ENCODE results near the gene SLC35E4. TPM values are rescaled to one million over a fixed set of nuclear protein-coding genes. Genes with fewer than 3 reads are reported as not detected.

Gene SLC35E4
- total and polyA plus RNA-seq, 8 donors = 1.8 to 3.8 (median 2.9) TPM

GRCh38 chr22:30609260-30610185 lies 26.1 kb upstream of the SLC35E4 start:
- Histone ChIP-seq H3K27me3 (no peaks in the 10 kb centered on the region), H3K36me3 (peaks cover 0 to 31% of the 10 kb centered on the region in 2 donors), H3K4me3 (no peak overlapping the region), H3K9me3 (no peaks in the 10 kb centered on the region), H3K4me1 (peaks cover 21 to 50% of the 10 kb centered on the region in 2 donors), H3K27ac (peak overlapping the region; percentile 59 to 75)
- DNase-seq = peak in 1 of 4 donors; percentile 67
- intact Hi-C loops (cut with DNase I) = no loop called here
- TF ChIP-seq, protein P1, sequence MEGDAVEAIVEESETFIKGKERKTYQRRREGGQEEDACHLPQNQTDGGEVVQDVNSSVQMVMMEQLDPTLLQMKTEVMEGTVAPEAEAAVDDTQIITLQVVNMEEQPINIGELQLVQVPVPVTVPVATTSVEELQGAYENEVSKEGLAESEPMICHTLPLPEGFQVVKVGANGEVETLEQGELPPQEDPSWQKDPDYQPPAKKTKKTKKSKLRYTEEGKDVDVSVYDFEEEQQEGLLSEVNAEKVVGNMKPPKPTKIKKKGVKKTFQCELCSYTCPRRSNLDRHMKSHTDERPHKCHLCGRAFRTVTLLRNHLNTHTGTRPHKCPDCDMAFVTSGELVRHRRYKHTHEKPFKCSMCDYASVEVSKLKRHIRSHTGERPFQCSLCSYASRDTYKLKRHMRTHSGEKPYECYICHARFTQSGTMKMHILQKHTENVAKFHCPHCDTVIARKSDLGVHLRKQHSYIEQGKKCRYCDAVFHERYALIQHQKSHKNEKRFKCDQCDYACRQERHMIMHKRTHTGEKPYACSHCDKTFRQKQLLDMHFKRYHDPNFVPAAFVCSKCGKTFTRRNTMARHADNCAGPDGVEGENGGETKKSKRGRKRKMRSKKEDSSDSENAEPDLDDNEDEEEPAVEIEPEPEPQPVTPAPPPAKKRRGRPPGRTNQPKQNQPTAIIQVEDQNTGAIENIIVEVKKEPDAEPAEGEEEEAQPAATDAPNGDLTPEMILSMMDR (IDR thresholded peaks at IDR 0.05) = no peak
- ATAC-seq = peak; percentile 45

GRCh38 chr22:30610299-30610698 lies 25.3 kb upstream of the SLC35E4 start:
- intact Hi-C loops (cut with DNase I) = no loop called here
- ATAC-seq (peak; percentile 2), DNase-seq (peak in 1 of 4 donors; percentile 80)
- TF ChIP-seq, protein P1 (IDR thresholded peaks at IDR 0.05) = no peak
- no peak overlapping the region for H3K4me3 ChIP-seq
- peaks cover 21 to 50% of the 10 kb centered on the region in 2 donors for H3K4me1 ChIP-seq
- H3K27me3 ChIP-seq = no peaks in the 10 kb centered on the region
- H3K27ac ChIP-seq = peak overlapping the region in 1 of 2 donors; percentile 75
- H3K36me3 ChIP-seq = peaks cover 0 to 32% of the 10 kb centered on the region in 2 donors
- H3K9me3 ChIP-seq = no peaks in the 10 kb centered on the region

GRCh38 chr22:30611197-30611596 lies 24.4 kb upstream of the SLC35E4 start:
- Histone ChIP-seq H3K27me3 (no peaks in the 10 kb centered on the region), H3K36me3 (peaks cover 0 to 34% of the 10 kb centered on the region in 2 donors), H3K9me3 (no peaks in the 10 kb centered on the region), H3K4me1 (peaks cover 21 to 43% of the 10 kb centered on the region in 2 donors), H3K27ac (no peak overlapping the region), H3K4me3 (no peak overlapping the region)
- DNase-seq = no peak
- TF ChIP-seq, protein P1 (IDR thresholded peaks at IDR 0.05) = no peak
- intact Hi-C loops (cut with DNase I) = no loop called here
- ATAC-seq = no peak

DNA sequence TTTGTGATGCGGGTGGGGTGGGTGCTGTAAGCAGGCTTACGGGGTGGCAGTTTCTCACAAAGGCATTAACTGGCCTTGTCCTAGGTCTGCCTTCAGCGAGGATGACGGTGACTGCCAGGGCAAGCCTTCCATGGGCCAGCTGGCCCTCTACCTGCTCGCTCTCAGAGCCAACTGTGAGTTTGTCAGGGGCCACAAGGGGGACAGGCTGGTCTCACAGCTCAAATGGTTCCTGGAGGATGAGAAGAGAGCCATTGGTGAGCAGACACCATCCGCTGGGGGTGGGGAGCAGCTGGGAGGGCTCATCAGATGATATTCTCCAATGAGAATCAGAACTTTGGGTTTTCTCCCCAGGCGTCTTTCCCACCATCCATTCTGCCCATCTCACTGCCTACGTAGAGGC lies 22.8 kb upstream of the SLC35E4 start:
- no peaks in the 10 kb centered on the region for H3K9me3 ChIP-seq
- no peak overlapping the region for H3K27ac ChIP-seq
- peaks cover 0 to 39% of the 10 kb centered on the region in 2 donors for H3K36me3 ChIP-seq
- no peaks in the 10 kb centered on the region for H3K27me3 ChIP-seq
- H3K4me3 ChIP-seq = no peak overlapping the region
- DNase-seq = no peak
- TF ChIP-seq, protein P1 (IDR thresholded peaks at IDR 0.05) = no peak
- intact Hi-C loops (cut with DNase I) = no loop called here
- no peak for ATAC-seq
- H3K4me1 ChIP-seq = peaks cover 13 to 32% of the 10 kb centered on the region in 2 donors

DNA sequence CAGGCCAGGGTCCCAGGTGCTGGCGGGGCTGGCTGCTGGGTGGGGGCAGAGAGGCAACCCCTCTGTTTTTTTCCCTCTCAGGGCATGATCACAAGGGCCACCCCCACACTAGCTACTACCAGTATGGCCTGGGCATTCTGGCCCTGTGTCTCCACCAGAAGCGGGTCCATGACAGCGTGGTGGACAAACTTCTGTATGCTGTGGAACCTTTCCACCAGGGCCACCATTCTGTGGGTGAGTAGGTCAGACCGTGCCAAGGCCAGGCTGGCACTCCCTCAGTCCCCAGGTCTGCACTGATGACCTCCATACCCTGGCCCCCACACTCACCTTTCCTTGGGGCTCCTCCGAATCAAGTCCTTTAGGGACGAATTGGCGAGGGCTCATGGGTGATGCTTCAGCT lies 21.3 kb upstream of the SLC35E4 start:
- no peak overlapping the region for H3K4me3 ChIP-seq
- H3K9me3 ChIP-seq = no peaks in the 10 kb centered on the region
- peaks cover 0 to 49% of the 10 kb centered on the region in 2 donors for H3K36me3 ChIP-seq
- H3K27ac ChIP-seq = no peak overlapping the region
- no peaks in the 10 kb centered on the region for H3K27me3 ChIP-seq
- TF ChIP-seq, protein P1 (IDR thresholded peaks at IDR 0.05) = no peak
- H3K4me1 ChIP-seq = peaks cover 6 to 17% of the 10 kb centered on the region in 2 donors
- DNase-seq = no peak
- ATAC-seq = no peak
- intact Hi-C loops (cut with DNase I) = no loop called here

Measured in left lung (tissue), 10 donors.